Upper lobe of left lung (tissue), 4 donors: ENCODE data around the gene NFIL3.

Experiments
- EP300 ChIP-seq, 4 donors: sonication (generic); formaldehyde crosslinking; IDR thresholded peaks; one replicate each; pipeline ENCODE4 v1.5.1; 2017; ENCODE audit warnings: antibody characterized with exemption in 4 of 4, control low read depth in 2 of 4
- POLR2A ChIP-seq, 4 donors: fragments of 450-650 bp; IDR thresholded peaks; one replicate each; pipeline ENCODE4 v1.5.1; 2016 to 2017; ENCODE audit warnings: antibody characterized with exemption in 4 of 4, mild to moderate bottlenecking in 2 of 4
- POLR2AphosphoS5 ChIP-seq, 2 donors: sonication (generic); formaldehyde crosslinking; IDR thresholded peaks; one replicate each; pipeline ENCODE4 v1.5.1; 2017; ENCODE audit warnings: antibody characterized with exemption in 2 of 2
- TF ChIP-seq, protein P1 (sequence below), 6 experiments: fragments of 450-650 bp in 4 of 6; fragments of 200-600 bp in 2 of 6; sonication (generic) in 2 of 6; IDR thresholded peaks; one replicate each; pipeline ENCODE4 v1.5.1; 2016 to 2019; ENCODE audit warnings: antibody characterized with exemption in 6 of 6

DNA sequence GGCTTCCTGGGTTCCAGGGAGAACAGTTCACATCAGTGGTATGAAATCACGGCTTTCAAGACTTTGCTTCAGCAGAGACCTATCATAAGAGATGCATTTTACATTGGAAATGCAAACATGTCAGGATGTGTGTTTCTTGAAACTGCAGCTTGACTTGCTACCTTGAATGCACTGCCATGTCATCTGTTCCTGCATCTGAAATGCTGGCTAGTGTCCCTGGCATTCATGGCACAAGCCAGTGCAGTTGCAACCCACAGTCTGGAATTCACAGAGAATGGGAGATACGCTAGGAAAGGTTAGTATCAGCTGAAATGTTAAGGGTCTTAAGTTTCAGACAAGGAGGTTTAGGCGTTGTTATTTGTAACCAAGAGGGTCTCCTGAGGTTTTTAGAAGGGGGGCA lies 24.7 kb downstream of the NFIL3 start:
- TF ChIP-seq POLR2AphosphoS5 (IDR thresholded peaks at IDR 0.05) (no peak), EP300 (IDR thresholded peaks at IDR 0.05) (no peak), POLR2A (IDR thresholded peaks at IDR 0.05) (no peak)
- TF ChIP-seq, protein P1, sequence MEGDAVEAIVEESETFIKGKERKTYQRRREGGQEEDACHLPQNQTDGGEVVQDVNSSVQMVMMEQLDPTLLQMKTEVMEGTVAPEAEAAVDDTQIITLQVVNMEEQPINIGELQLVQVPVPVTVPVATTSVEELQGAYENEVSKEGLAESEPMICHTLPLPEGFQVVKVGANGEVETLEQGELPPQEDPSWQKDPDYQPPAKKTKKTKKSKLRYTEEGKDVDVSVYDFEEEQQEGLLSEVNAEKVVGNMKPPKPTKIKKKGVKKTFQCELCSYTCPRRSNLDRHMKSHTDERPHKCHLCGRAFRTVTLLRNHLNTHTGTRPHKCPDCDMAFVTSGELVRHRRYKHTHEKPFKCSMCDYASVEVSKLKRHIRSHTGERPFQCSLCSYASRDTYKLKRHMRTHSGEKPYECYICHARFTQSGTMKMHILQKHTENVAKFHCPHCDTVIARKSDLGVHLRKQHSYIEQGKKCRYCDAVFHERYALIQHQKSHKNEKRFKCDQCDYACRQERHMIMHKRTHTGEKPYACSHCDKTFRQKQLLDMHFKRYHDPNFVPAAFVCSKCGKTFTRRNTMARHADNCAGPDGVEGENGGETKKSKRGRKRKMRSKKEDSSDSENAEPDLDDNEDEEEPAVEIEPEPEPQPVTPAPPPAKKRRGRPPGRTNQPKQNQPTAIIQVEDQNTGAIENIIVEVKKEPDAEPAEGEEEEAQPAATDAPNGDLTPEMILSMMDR (IDR thresholded peaks at IDR 0.05) = no peak
